Small intestine (tissue), 7 donors: Measurements from ENCODE around the gene WNK2. TPM values are rescaled to one million over a fixed set of nuclear protein-coding genes. Genes with fewer than 3 reads are reported as not detected.
"Not testable (repeated sequence)": the region's sequence is repeated elsewhere in the genome, so short reads cannot be mapped to it uniquely, and the experiment has no call there.

Experiments used
- DNase-seq, 2 donors: peaks; one replicate each; pipeline versions ENCODE4 v3.0.0 to v3.0.0-alpha.2; 2013
- FAIRE-seq: peaks from 2 replicates; lab custom pipeline; 2012; peaks lifted over from hg19 to GRCh38; lab: Jason Lieb, UNC
- H3K27ac ChIP-seq, 3 donors: one replicate each; pipeline ENCODE4 v1.5.1; 2013; ENCODE audit warnings: low read length in 2 of 3, mild to moderate bottlenecking in 2 of 3, control low read depth in 1 of 3, inconsistent platforms in 1 of 3, low read depth in 1 of 3, moderate library complexity in 1 of 3
- H3K27me3 ChIP-seq, 3 donors: one replicate each; pipeline ENCODE4 v1.6.1; 2013; ENCODE audit warnings: low read length in 3 of 3, inconsistent platforms in 1 of 3; ENCODE audit not compliant: control insufficient read depth in 3 of 3, insufficient read depth in 3 of 3
- H3K36me3 ChIP-seq, 3 donors: one replicate each; pipeline ENCODE4 v1.6.1; 2013; ENCODE audit warnings: low read length in 3 of 3, inconsistent platforms in 1 of 3, low read depth in 1 of 3, mild to moderate bottlenecking in 1 of 3, moderate library complexity in 1 of 3; ENCODE audit not compliant: control insufficient read depth in 3 of 3, insufficient read depth in 2 of 3
- H3K4me1 ChIP-seq, 3 donors: one replicate each; pipeline ENCODE4 v1.6.1; 2013; ENCODE audit warnings: low read length in 2 of 3, inconsistent platforms in 1 of 3, low read depth in 1 of 3, mild to moderate bottlenecking in 1 of 3, moderate library complexity in 1 of 3; ENCODE audit not compliant: control insufficient read depth in 3 of 3, insufficient read depth in 2 of 3
- H3K4me3 ChIP-seq, 3 donors: one replicate each; pipeline ENCODE4 v1.5.1; 2013; ENCODE audit warnings: low read length in 3 of 3, control low read depth in 1 of 3, inconsistent platforms in 1 of 3, low read depth in 1 of 3, mild to moderate bottlenecking in 1 of 3, moderate library complexity in 1 of 3
- H3K9me3 ChIP-seq, 2 donors: one replicate each; pipeline ENCODE4 v1.6.1; 2013; ENCODE audit warnings: low read depth in 1 of 2, low read length in 1 of 2; ENCODE audit not compliant: control insufficient read depth in 2 of 2, insufficient read depth in 1 of 2
- WGBS, 3 donors: extraction: QIAGEN DNeasy Blood & Tissue Kit; methylation state at CpG; one replicate each; pipeline ENCODE4 v1.1.7; 2013; 5-methylcytosine and 5-hydroxymethylcytosine counted together
- polyA plus RNA-seq, 4 donors: library from polyadenylated mRNA; stranded (reverse) in 3 of 4; unstranded in 1 of 4; fragments of 200-250 nt in 3 of 4; fragments of 120-200 nt in 1 of 4; gene quantifications; one replicate each; pipeline versions ENCODE4 v1.2.1 to v1.2.3, GENCODE V29; 2013
- donor health status: healthy with polysubstance abuse.
- donor health status: control.
- donor health status: control.
- donor health status: Bipolar disorder and iron deficiency.
- donor health status: healthy.

Gene WNK2
- polyA plus RNA-seq, 4 donors, result 13.8 to 101 (median 33.8) TPM

- Histone ChIP-seq H3K4me3 (no peak overlapping the region), H3K27me3 (no peaks in the 10 kb centered on the region), H3K36me3 (peaks cover 0 to 50% (median 3%) of the 10 kb centered on the region in 3 donors), H3K9me3 (no peaks in the 10 kb centered on the region), H3K4me1 (peaks cover 0 to 9% (median 3%) of the 10 kb centered on the region in 3 donors), H3K27ac (no peak overlapping the region)
- no peak for DNase-seq
- FAIRE-seq, result no peak
- 82 to 88% (median 83%) methylated on average over 12 of the region's 12 CpGs for WGBS, 3 donors
Observed at GRCh38 chr9:93316726-93317494, 133.0 kb downstream of the WNK2 start.

- Histone ChIP-seq H3K27ac (no peak overlapping the region), H3K4me3 (no peak overlapping the region), H3K9me3 (no peaks in the 10 kb centered on the region), H3K4me1 (peaks cover 0 to 4% (median 1%) of the 10 kb centered on the region in 3 donors), H3K27me3 (no peaks in the 10 kb centered on the region), H3K36me3 (peaks cover 0 to 50% (median 3%) of the 10 kb centered on the region in 3 donors)
- FAIRE-seq (no peak), DNase-seq (no peak)
- WGBS, 3 donors, result 72 to 90% (median 86%) methylated on average over 30 of the region's 30 CpGs
Observed at GRCh38 chr9:93317495-93318094, 133.7 kb downstream of the WNK2 start.

- no peaks in the 10 kb centered on the region for H3K27me3 ChIP-seq
- H3K36me3 ChIP-seq, result peaks cover 0 to 50% (median 3%) of the 10 kb centered on the region in 3 donors
- H3K9me3 ChIP-seq, result no peaks in the 10 kb centered on the region
- no peaks in the 10 kb centered on the region for H3K4me1 ChIP-seq
- WGBS, 3 donors, result 87 to 88% (median 88%) methylated on average over 9 of the region's 9 CpGs
- no peak for DNase-seq
- no peak overlapping the region for H3K4me3 ChIP-seq
- FAIRE-seq, result no peak
- no peak overlapping the region for H3K27ac ChIP-seq
Observed at GRCh38 chr9:93318480-93318879, 134.5 kb downstream of the WNK2 start.

- Histone ChIP-seq H3K4me1 (no peaks in the 10 kb centered on the region), H3K27me3 (no peaks in the 10 kb centered on the region), H3K27ac (no peak overlapping the region), H3K4me3 (no peak overlapping the region), H3K9me3 (no peaks in the 10 kb centered on the region), H3K36me3 (peaks cover 0 to 50% (median 3%) of the 10 kb centered on the region in 3 donors)
- WGBS, 3 donors, result 84 to 94% (median 91%) methylated on average over 12 to 13 of the region's 13 CpGs
- DNase-seq (no peak), FAIRE-seq (no peak)
Observed at GRCh38 chr9:93319301-93319991, 135.5 kb downstream of the WNK2 start.

- H3K27ac ChIP-seq, result no peak overlapping the region
- 67 to 82% (median 77%) methylated on average over 19 of the region's 19 CpGs for WGBS, 3 donors
- H3K36me3 ChIP-seq, result peaks cover 0 to 47% (median 3%) of the 10 kb centered on the region in 3 donors
- FAIRE-seq (no peak), DNase-seq (no peak)
- no peaks in the 10 kb centered on the region for H3K4me1 ChIP-seq
- no peak overlapping the region for H3K4me3 ChIP-seq
- H3K9me3 ChIP-seq, result no peaks in the 10 kb centered on the region
- no peaks in the 10 kb centered on the region for H3K27me3 ChIP-seq
Observed at GRCh38 chr9:93319992-93320500, 136.1 kb downstream of the WNK2 start.

GRCh38 chr9:93320591-93321219 is 136.8 kb downstream of the WNK2 start:
- Histone ChIP-seq H3K4me3 (no peak overlapping the region), H3K27me3 (no peaks in the 10 kb centered on the region), H3K4me1 (no peaks in the 10 kb centered on the region), H3K27ac (no peak overlapping the region), H3K9me3 (no peaks in the 10 kb centered on the region), H3K36me3 (peaks cover 0 to 45% (median 3%) of the 10 kb centered on the region in 3 donors)
- 77 to 83% (median 79%) methylated on average over 11 of the region's 11 CpGs for WGBS, 3 donors
- DNase-seq (no peak), FAIRE-seq (no peak)

GRCh38 chr9:93321220-93321610 is 137.3 kb downstream of the WNK2 start:
- Histone ChIP-seq H3K27me3 (no peaks in the 10 kb centered on the region), H3K4me3 (no peak overlapping the region), H3K9me3 (no peaks in the 10 kb centered on the region), H3K27ac (no peak overlapping the region), H3K4me1 (no peaks in the 10 kb centered on the region), H3K36me3 (peaks cover 0 to 45% (median 3%) of the 10 kb centered on the region in 3 donors)
- 90 to 94% (median 90%) methylated on average over 10 of the region's 10 CpGs for WGBS, 3 donors
- FAIRE-seq (no peak), DNase-seq (no peak)

GRCh38 chr9:93323446-93323954 is 139.6 kb downstream of the WNK2 start:
- FAIRE-seq, DNase-seq, H3K4me3 ChIP-seq, H3K9me3 ChIP-seq, H3K27ac ChIP-seq, H3K4me1 ChIP-seq, H3K27me3 ChIP-seq: not testable (repeated sequence)
- WGBS, 3 donors, result 80 to 90% (median 88%) methylated on average over 6 of the region's 6 CpGs
- H3K36me3 ChIP-seq, result peaks cover 0 to 26% (median 0%) of the 10 kb centered on the region in 3 donors
